A673 (cell line): Measurements from ENCODE around the gene MR1.

Experiments used
- EZH2 ChIP-seq: fragments of 200-600 bp; sonication (generic); IDR thresholded peaks from 2 replicates; pipeline ENCODE4 v1.6.1; 2017; ENCODE audit warnings: borderline replicate concordance, low read depth, mild to moderate bottlenecking, mixed read lengths, antibody characterized with exemption, low read length; ENCODE audit not compliant: poor library complexity, severe bottlenecking
- TF ChIP-seq, protein P1 (sequence below): fragments of 300-800, 200-600 bp; sonication (generic); conservative IDR thresholded peaks from 2 replicates; pipeline ENCODE4 v1.5.1; 2017; ENCODE audit warnings: low read depth, mild to moderate bottlenecking, antibody characterized with exemption, low read length, moderate library complexity, mixed read lengths

DNA sequence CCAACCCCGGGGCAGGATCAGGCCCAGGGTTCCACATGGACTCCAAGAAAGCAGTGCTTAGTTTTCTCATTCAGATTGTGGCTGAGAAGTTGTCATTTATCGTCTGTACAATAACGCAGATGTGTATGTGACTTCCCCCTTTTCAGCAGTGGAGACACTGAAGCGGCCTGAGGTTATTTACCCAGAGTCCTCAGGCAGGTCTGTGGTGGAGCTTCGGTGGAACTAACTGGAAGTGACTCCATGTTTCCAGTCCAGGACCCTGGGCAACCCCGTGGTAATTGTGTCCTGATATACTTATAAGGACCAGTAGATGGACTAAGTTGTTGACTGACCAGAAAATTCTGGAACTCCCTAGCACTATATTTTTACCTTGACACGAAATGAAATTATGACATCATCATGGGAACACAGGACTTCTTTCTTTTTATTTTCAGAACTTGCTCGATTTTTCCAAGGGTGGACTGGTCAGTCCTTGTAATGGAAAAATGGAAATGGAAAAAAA lies 53.7 kb downstream of the MR1 start:
- TF ChIP-seq, protein P1, sequence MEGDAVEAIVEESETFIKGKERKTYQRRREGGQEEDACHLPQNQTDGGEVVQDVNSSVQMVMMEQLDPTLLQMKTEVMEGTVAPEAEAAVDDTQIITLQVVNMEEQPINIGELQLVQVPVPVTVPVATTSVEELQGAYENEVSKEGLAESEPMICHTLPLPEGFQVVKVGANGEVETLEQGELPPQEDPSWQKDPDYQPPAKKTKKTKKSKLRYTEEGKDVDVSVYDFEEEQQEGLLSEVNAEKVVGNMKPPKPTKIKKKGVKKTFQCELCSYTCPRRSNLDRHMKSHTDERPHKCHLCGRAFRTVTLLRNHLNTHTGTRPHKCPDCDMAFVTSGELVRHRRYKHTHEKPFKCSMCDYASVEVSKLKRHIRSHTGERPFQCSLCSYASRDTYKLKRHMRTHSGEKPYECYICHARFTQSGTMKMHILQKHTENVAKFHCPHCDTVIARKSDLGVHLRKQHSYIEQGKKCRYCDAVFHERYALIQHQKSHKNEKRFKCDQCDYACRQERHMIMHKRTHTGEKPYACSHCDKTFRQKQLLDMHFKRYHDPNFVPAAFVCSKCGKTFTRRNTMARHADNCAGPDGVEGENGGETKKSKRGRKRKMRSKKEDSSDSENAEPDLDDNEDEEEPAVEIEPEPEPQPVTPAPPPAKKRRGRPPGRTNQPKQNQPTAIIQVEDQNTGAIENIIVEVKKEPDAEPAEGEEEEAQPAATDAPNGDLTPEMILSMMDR, result no peak
- no peak for TF ChIP-seq EZH2
